HG02763 (cell line): ENCODE measurements around the gene SART1.
"Not testable (repeated sequence)": the region's sequence is repeated elsewhere in the genome, so short reads cannot be mapped to it uniquely, and the experiment has no call there.

Source experiments
- ATAC-seq: cut with Tn5 transposase; IDR thresholded peaks from one replicate; pipeline ENCODE4 v1.9.1; 2021; ENCODE audit warnings: mild to moderate bottlenecking, moderate library complexity; ENCODE audit not compliant: unreplicated experiment

The SART1 gene

DNA sequence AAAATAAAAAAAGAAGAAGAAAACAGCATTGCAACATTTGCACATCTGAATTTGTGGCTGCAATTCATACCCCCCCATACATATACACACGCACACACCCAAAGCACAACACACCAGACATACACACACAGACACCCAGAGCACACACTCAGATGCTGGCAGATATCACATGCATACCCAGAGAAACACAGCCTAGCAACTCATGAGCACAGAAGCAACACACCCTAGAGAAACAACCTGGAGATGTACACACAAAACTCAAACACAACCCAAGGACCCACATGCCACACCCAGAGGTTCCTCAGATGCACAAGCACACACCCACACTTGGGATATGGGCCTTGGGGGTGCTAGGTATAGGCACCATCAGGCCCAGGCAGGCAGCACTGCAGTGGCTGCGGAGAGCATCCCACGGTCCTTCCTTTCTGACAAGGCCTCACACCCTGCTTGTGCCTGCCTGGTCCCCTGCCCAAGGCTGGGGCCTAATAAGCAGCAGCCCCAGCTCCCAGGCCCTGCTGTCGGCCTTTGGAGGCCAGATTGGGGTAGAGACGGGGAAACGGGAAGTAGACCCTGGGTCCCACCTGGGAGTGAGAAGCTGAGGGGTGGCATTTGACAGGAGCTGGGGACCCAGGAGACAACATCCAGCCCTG, 53.4 kb downstream of the SART1 start:
- no peak for ATAC-seq

- no peak for ATAC-seq
Measured at GRCh38 chr11:66015454-66015881, 53.9 kb downstream of the SART1 start.

DNA sequence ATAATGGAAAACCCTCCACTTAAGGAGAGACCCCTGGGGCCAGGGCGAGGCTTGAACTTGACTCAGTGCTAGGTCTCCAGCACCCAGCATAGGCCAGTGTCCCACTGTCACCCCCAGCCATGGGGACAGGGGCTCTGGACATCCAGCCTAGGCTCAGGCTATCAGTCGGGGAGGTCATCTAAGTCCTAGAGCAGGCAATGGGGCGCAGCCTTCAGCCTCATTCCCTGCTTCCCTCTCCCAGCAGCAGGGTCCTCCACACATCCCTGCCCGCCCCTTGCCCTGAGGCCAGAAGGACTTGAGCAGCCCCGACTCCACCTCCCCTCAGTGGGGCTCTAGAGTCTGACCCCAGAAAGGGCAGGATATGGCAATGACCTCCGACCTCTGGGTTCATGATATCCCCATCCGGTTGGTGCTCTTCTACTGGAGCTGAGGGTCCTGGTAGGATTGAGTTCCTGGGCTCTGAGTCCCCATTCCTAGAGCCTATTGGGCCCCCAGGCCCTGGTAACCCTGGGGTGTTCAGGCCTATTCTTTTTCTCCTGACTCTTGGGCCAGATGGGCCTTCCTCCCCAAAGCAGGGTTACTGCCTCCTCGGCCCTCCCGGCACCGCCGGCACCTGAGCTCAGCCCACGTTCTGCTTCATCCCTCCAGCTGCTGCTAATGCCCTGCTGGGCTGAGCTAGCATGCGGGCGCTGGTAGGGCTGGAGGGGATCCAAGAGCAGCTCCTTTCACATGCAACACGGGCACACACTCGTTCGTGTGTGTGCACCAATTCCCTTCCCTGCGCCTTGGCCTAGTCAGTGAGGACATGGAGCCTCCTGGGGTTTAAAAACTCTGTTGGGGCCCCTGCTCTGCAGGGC, 54.6 kb downstream of the SART1 start:
- no peak for ATAC-seq

DNA sequence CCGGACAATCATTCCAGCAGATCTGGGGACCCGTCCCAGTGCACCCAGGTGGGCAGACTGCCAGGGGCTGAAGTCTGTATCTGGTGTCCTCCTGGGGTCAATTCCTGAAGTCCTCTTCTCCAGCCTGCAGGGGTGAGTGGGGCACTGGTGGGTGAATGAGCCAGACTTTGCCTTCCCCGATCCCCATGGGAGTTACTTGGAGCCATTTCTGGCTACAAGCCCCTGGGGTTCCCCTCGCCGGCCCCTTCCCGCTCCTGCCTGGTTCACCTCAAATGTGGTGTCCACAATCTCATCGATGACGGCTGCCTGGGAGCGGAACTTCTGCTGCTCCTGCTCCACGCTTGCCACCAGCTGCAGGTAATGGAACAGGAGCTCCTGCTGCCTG, 55.3 kb downstream of the SART1 start:
- no peak for ATAC-seq

DNA sequence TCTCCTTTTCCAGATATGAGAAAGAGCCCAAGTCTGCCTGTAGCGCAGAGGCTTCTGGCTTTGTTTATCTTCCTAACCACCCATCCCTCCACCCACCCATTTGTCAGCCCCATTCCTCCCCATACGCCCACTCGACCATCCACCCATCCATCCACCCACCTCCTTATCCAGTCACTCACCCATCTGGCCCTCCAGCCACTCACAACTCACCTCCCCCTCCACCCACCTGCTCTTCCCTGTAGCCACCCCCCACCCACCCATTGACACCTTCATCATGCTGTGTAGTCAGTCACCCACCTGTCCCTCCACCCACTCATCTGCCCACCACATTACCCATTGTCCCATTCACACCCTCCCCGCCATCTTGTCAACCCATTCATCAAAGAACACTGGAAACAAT, 55.8 kb downstream of the SART1 start:
- no peak for ATAC-seq

GRCh38 chr11:66020212-66020611, 58.7 kb downstream of the SART1 start:
- no peak for ATAC-seq

DNA sequence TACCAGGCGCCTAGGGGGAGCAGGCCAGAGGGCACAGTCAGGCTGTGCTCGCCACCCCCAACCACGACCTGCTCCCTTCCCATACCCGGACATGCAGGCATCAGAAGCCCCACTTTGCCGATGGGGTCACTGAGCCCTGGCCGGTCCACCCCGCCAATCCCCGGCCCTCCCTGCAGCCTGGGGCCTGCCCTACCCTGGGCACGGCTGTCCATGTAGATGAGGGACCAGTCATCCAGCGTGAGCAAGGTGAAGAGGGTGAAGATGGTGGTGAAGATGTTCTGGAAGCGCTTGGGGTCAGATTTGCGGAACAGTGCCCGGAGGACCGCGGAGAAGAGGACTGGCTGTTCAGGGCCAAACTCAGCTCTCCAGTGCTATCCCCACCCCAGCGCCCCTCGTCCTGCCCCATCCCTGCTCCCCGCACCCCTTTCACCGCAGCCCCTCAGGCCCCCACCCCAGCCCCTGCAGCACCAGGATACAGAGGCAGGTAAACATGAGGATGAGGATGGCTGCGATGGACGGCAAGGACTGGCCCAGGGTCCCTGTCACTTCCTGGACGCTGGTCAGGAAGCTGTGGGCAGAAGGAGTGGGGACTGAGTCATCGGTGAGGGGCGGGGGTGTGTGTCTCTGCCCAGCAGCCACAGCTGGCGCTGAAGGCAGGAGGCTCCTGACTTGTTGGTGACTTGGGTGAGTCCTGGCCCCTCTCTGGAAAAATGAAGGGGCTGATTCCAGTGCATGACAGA, 59.3 kb downstream of the SART1 start:
- ATAC-seq: no peak

DNA sequence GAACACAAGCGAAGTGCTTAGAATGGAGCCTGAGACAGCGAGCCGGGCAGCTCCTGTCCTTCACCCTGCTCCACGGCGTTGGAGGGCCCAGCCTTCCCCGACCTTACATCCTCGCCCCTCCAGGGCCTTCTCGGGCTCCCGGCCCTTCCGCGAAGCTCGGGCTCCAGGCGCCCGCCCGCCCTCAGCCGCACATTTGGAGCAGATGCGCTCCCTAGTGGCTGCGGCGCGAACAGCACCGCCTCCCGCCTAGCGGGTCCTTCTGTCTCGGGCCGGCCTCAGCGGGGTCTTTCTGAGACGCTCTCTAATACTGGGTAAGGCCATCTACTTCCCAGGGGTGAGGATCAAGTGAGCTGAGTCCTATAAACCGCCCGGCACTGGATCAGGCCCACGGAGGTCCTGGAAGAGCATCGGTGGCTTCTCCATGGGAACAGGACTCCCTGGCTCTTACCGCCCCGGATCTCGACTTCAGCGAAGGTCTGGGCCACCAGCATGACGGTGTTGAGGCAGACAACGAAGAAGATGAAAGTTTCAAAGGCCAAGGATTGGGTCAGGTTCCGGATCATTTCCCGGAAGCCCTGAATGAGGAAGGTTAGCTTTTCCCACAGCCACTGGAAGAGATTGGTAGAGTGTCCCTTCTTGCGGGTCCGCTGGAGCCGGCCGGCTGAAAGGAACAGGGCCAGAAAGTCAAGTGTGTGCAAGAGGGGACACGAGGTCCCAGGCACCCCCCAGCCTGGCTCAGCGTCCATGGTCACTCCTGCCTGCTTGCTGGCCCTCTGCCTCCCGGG, 61.1 kb downstream of the SART1 start:
- no peak for ATAC-seq

DNA sequence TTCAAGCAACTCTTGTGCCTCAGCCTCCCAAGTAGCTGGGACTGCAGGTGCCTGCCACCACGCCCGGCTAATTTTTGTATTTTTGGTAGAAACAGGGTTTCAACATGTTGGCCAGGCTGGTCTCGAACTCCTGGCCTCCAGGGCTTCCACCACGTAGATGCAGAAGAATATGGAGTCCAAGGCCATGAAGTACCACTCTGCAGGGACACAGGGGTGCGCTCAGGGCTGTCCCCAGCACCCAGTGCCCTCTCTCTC, 61.6 kb downstream of the SART1 start:
- not testable (repeated sequence) for ATAC-seq

- ATAC-seq: no peak
Measured at GRCh38 chr11:66026017-66026529, 64.5 kb downstream of the SART1 start, which contains the start of gene CATSPER1. Gene CATSPER1 (minus strand): TSS chr11:66026479. CDS start chr11:66026379, 100 bp downstream.
